SK-N-SH (cell line): ENCODE measurements around the gene RAI1. TPM values are rescaled to one million over a fixed set of nuclear protein-coding genes. Genes with fewer than 3 reads are reported as not detected.

Source experiments
- CTCF ChIA-PET: fragments of 300-600, 350-600 bp; formaldehyde crosslinking; extraction: SDS; loops from one replicate; lab custom pipeline; 2021; lab: Yijun Ruan, JAX
- POLR2A ChIA-PET: fragments of 350-600 bp; sonication (Branson Sonifier 250); formaldehyde crosslinking; extraction: SDS; loops from one replicate; lab custom pipeline; 2020; ENCODE audit warnings: antibody characterized with exemption, inconsistent platforms; lab: Yijun Ruan, JAX
- DNase-seq: peaks from one replicate; pipeline ENCODE4 v3.0.0; 2012
- H2AFZ ChIP-seq: fragments of 200-600 bp; sonication (generic); 2 replicates; pipeline ENCODE4 v1.8.1; 2016; ENCODE audit warnings: antibody characterized with exemption, mild to moderate bottlenecking, low read depth
- H3F3A ChIP-seq: fragments of 200-600 bp; sonication (generic); replicated peaks from 2 replicates; pipeline ENCODE3; 2016; ENCODE audit warnings: antibody characterized with exemption, mild to moderate bottlenecking; ENCODE audit not compliant: insufficient read depth
- H3K27ac ChIP-seq, 2 experiments: fragments of 200-500 bp in 1 of 2; fragments of 200-600 bp in 1 of 2; sonication (Bioruptor generic) in 1 of 2; sonication (generic), shearing (Covaris generic) in 1 of 2; 2 replicates each; pipeline versions ENCODE4 v1.5.1 to v1.6.1; 2014 to 2016; ENCODE audit warnings: low read depth in 2 of 2, inconsistent platforms in 1 of 2, low read length in 1 of 2, mild to moderate bottlenecking in 1 of 2, mixed read lengths in 1 of 2
- H3K27me3 ChIP-seq: fragments of 200-600 bp; sonication (generic), shearing (Covaris generic); 2 replicates; pipeline ENCODE4 v1.6.1; 2016; ENCODE audit warnings: mixed run types; ENCODE audit not compliant: insufficient read depth
- H3K36me3 ChIP-seq, 2 experiments: fragments of 200-500 bp in 1 of 2; fragments of 200-600 bp in 1 of 2; sonication (Bioruptor generic) in 1 of 2; sonication (generic) in 1 of 2; replicated peaks in 1 of 2; 2 replicates each; pipeline versions ENCODE3 to v1.5.1; 2014 to 2016; ENCODE audit warnings: low read length in 1 of 2, mild to moderate bottlenecking in 1 of 2; ENCODE audit not compliant: insufficient read depth in 2 of 2, control insufficient read depth in 1 of 2
- H3K4me1 ChIP-seq, 2 experiments: fragments of 200-500 bp in 1 of 2; fragments of 200-600 bp in 1 of 2; sonication (Bioruptor generic) in 1 of 2; sonication (generic), shearing (Covaris generic) in 1 of 2; 2 replicates each; pipeline versions ENCODE4 v1.5.1 to v1.6.1; 2014 to 2016; ENCODE audit warnings: low read depth in 1 of 2, low read length in 1 of 2, mixed run types in 1 of 2; ENCODE audit not compliant: insufficient read depth in 2 of 2, control insufficient read depth in 1 of 2
- H3K4me2 ChIP-seq: fragments of 200-600 bp; sonication (generic), shearing (Covaris generic); 2 replicates; pipeline ENCODE4 v1.6.1; 2017; ENCODE audit warnings: mixed run types
- H3K4me3 ChIP-seq, 2 experiments: fragments of 200-500 bp in 1 of 2; fragments of 200-600 bp in 1 of 2; sonication (Bioruptor generic) in 1 of 2; sonication (generic), shearing (Covaris generic) in 1 of 2; 2 replicates each; pipeline versions ENCODE4 v1.5.1 to v1.8.1; 2014 to 2016; ENCODE audit warnings: low read depth in 2 of 2, inconsistent platforms in 1 of 2, low read length in 1 of 2, mild to moderate bottlenecking in 1 of 2, mixed read lengths in 1 of 2, moderate library complexity in 1 of 2
- H3K79me2 ChIP-seq: fragments of 200-600 bp; sonication (generic); 2 replicates; pipeline ENCODE4 v1.8.1; 2017; ENCODE audit warnings: mild to moderate bottlenecking; ENCODE audit not compliant: insufficient read depth
- H3K9ac ChIP-seq: fragments of 200-600 bp; sonication (generic); 2 replicates; pipeline ENCODE4 v1.6.1; 2017; ENCODE audit warnings: mixed run types
- H3K9me2 ChIP-seq: fragments of 200-600 bp; sonication (generic); 2 replicates; pipeline ENCODE4 v1.6.1; 2017; ENCODE audit warnings: mixed run types
- H3K9me3 ChIP-seq: fragments of 200-600 bp; sonication (generic); 2 replicates; pipeline ENCODE4 v1.6.1; 2017; ENCODE audit warnings: mixed run types, mild to moderate bottlenecking, moderate library complexity
- H4K20me1 ChIP-seq: fragments of 200-600 bp; sonication (generic); 2 replicates; pipeline ENCODE4 v1.6.1; 2017; ENCODE audit warnings: mild to moderate bottlenecking, mixed run types; ENCODE audit not compliant: insufficient read depth
- EZH2phosphoT487 ChIP-seq: fragments of 200-600 bp; sonication (generic); IDR thresholded peaks from 2 replicates; pipeline ENCODE4 v1.6.1; 2017; ENCODE audit warnings: low read depth, mixed run types, mild to moderate bottlenecking, antibody characterized with exemption, moderate library complexity, borderline replicate concordance
- GABPA ChIP-seq: IDR thresholded peaks from 2 replicates; pipeline ENCODE4 v1.4.0; 2012; ENCODE audit warnings: low read depth, mild to moderate bottlenecking
- NFIC ChIP-seq: IDR thresholded peaks from 2 replicates; pipeline ENCODE4 v1.4.0; 2012; ENCODE audit warnings: borderline replicate concordance
- NRF1 ChIP-seq: IDR thresholded peaks from 2 replicates; pipeline ENCODE4 v1.6.1; 2012; ENCODE audit warnings: low read depth, mild to moderate bottlenecking, low read length
- RAD21 ChIP-seq: IDR thresholded peaks from 2 replicates; pipeline ENCODE4 v1.6.1; 2012; ENCODE audit warnings: mild to moderate bottlenecking, low read length
- RXRA ChIP-seq: IDR thresholded peaks from 2 replicates; pipeline ENCODE4 v1.4.0; 2012; ENCODE audit warnings: low read depth, mild to moderate bottlenecking, borderline replicate concordance
- SIN3A ChIP-seq: IDR thresholded peaks from 2 replicates; pipeline ENCODE4 v1.6.1; 2012; ENCODE audit warnings: low read depth, mild to moderate bottlenecking, low read length, moderate library complexity, borderline replicate concordance
- TAF1 ChIP-seq: IDR thresholded peaks from 2 replicates; pipeline ENCODE4 v1.6.1; 2012; ENCODE audit warnings: low read depth, mild to moderate bottlenecking, low read length, moderate library complexity, borderline replicate concordance
- TCF12 ChIP-seq: IDR thresholded peaks from 2 replicates; pipeline ENCODE4 v1.4.0; 2012
- TEAD4 ChIP-seq: IDR thresholded peaks from 2 replicates; pipeline ENCODE4 v1.4.0; 2012; ENCODE audit warnings: mild to moderate bottlenecking, borderline replicate concordance; ENCODE audit not compliant: insufficient read depth
- USF2 ChIP-seq: fragments of 150-350 bp; IDR thresholded peaks from 2 replicates; pipeline ENCODE4 v1.6.1; 2017; ENCODE audit warnings: antibody characterized with exemption, low read length, low read depth, borderline replicate concordance
- WGBS: methylation state at CpG from one replicate; pipeline ENCODE4 v1.1.6; 2017; ENCODE audit warnings: low lambda C conversion rate; 5-methylcytosine and 5-hydroxymethylcytosine counted together
- polyA plus RNA-seq, 3 experiments: library from polyadenylated mRNA; depleted of rRNA; stranded (reverse); fragments of >200 nt; gene quantifications; 2 replicates each; pipeline ENCODE4 v1.2.3, GENCODE V29; 2012

RAI1 gene
- polyA plus RNA-seq, 1 of the 3 experiments (the other 2 are of a cell fraction): 4.7 TPM

GRCh38 chr17:17664064-17664452 is 17.2 kb upstream of the RAI1 start (continued):
- TF ChIP-seq EZH2phosphoT487 (no peak), USF2 (no peak), GABPA (no peak)
- TF ChIP-seq, all 33 proteins: peak for 0

- TF ChIP-seq NRF1 (no peak), TEAD4 (no peak), USF2 (no peak), TCF12 (no peak)
- H3F3A ChIP-seq: peaks cover 5% of the 10 kb centered on the region
- H3K9me3 ChIP-seq: no peaks in the 10 kb centered on the region
- H3K27ac ChIP-seq: no peak overlapping the region
- H3K9me2 ChIP-seq: no peaks in the 10 kb centered on the region
- 78% methylated on average over 6 of the region's 6 CpGs for WGBS
- H3K9ac ChIP-seq: no peak overlapping the region
- DNase-seq: no peak
- no peaks in the 10 kb centered on the region for H3K79me2 ChIP-seq
- no peaks in the 10 kb centered on the region for H3K27me3 ChIP-seq
- no peaks in the 10 kb centered on the region for H3K36me3 ChIP-seq
- CTCF ChIA-PET: interaction anchor here (0.7 to 3.3 kb wide), 9 partner anchors 10 to 310 kb away, joined by 3 to 10 read pairs (median 4); no protein-coding TSS in a partner anchor
- peaks cover 0 to 26% of the 10 kb centered on the region in 2 experiments; a peak in 1 of 4 replicates for H3K4me1 ChIP-seq
- no peak overlapping the region for H3K4me2 ChIP-seq
- POLR2A ChIA-PET: interaction anchor here (1.0 kb wide), 1 partner anchor 171 kb away, joined by 3 read pairs; the partner anchor contains the start of gene SREBF1
- H3K4me3 ChIP-seq: no peak overlapping the region
- H2AFZ ChIP-seq: no peak overlapping the region
- H4K20me1 ChIP-seq: no peaks in the 10 kb centered on the region
Observed at GRCh38 chr17:17665255-17665654, 16.0 kb upstream of the RAI1 start.

- Histone ChIP-seq H3F3A (peaks cover 5% of the 10 kb centered on the region), H4K20me1 (no peaks in the 10 kb centered on the region), H3K4me3 (no peak overlapping the region), H2AFZ (no peak overlapping the region), H3K9ac (no peak overlapping the region), H3K4me1 (peaks cover 0 to 31% of the 10 kb centered on the region in 2 experiments; a peak in 1 of 4 replicates), H3K27me3 (no peaks in the 10 kb centered on the region), H3K9me2 (no peaks in the 10 kb centered on the region), H3K36me3 (no peaks in the 10 kb centered on the region), H3K27ac (no peak overlapping the region), H3K4me2 (no peak overlapping the region), H3K9me3 (no peaks in the 10 kb centered on the region), H3K79me2 (no peaks in the 10 kb centered on the region)
- DNase-seq: no peak
- WGBS: 83% methylated on average over 10 of the region's 13 CpGs
- TF ChIP-seq NFIC (no peak), RAD21 (no peak), SIN3A (no peak), RXRA (no peak), TAF1 (no peak)
- CTCF ChIA-PET: interaction anchor here (0.8 to 1.8 kb wide), 8 partner anchors 13 to 311 kb away, joined by 3 to 7 read pairs (median 4); no protein-coding TSS in a partner anchor
- POLR2A ChIA-PET: interaction anchor here (1.0 kb wide), 1 partner anchor 170 kb away, joined by 3 read pairs; the partner anchor contains the start of gene SREBF1
Observed at GRCh38 chr17:17666111-17666714, 15.0 kb upstream of the RAI1 start.
